ENCODE measurements around the gene PDHX. TPM values are rescaled to one million over a fixed set of nuclear protein-coding genes. Genes with fewer than 3 reads are reported as not detected.

The PDHX gene
- total RNA-seq, 1 experiment from 2014 or later = 63.0 TPM

- intact Hi-C loops (cut with micrococcal nuclease; ENCODE audit: unreplicated experiment) (no loop called here), in situ Hi-C loops (cut with HindIII; ENCODE audit: low pct_unique_long_range_greater_than_20kb, low sequenced_read_pairs) (no loop called here)
- TF ChIP-seq SIN3A (IDR thresholded peaks at IDR 0.05; ENCODE audit: borderline replicate concordance, insufficient read depth, low read depth, low read length) (no peak), TCF7L2 (IDR thresholded peaks at IDR 0.05; ENCODE audit: low read depth, low read length) (no peak), POLR2AphosphoS5 (IDR thresholded peaks at IDR 0.05; ENCODE audit: low read depth, low read length) (no peak), CTCF (IDR thresholded peaks at IDR 0.05) (no peak), REST (IDR thresholded peaks at IDR 0.05; ENCODE audit: insufficient read depth in 1 of 2, low read depth in 2 of 2, low read length in 1 of 2) (no peak)
- Histone ChIP-seq H3K4me1 (ENCODE audit: control insufficient read depth, insufficient read depth, low read length) (peaks cover 70% of the 10 kb centered on the region), H3K36me3 (ENCODE audit: control insufficient read depth, insufficient read depth, low read length) (no peaks in the 10 kb centered on the region), H3K9me3 (ENCODE audit: control insufficient read depth, insufficient read depth, low read depth, low read length) (no peaks in the 10 kb centered on the region), H3K4me3 (ENCODE audit: low read depth in 2 of 2, low read length in 2 of 2) (no peak overlapping the region), H3K27me3 (ENCODE audit: control insufficient read depth, insufficient read depth, low read length) (no peaks in the 10 kb centered on the region), H3K27ac (ENCODE audit: low read length) (peak overlapping the region; percentile 100)
- no peak for DNase-seq (ENCODE audit: low read depth, low spot score)
- ChIA-PET POLR2A (no interaction called here), CTCF (no interaction called here)
- BruUV-seq (replicated peaks) = no TSS peak
- ATAC-seq = no peak
Measured at GRCh38 chr11:35007277-35007676, 90.9 kb downstream of the PDHX start.

- Histone ChIP-seq H3K27ac (ENCODE audit: low read length) (peak overlapping the region; percentile 100), H3K27me3 (ENCODE audit: control insufficient read depth, insufficient read depth, low read length) (no peaks in the 10 kb centered on the region), H3K9me3 (ENCODE audit: control insufficient read depth, insufficient read depth, low read depth, low read length) (no peaks in the 10 kb centered on the region), H3K4me3 (ENCODE audit: low read depth in 2 of 2, low read length in 2 of 2) (peak overlapping the region in 1 of 2 experiments; percentile 2; a peak in 1 of 4 replicates), H3K4me1 (ENCODE audit: control insufficient read depth, insufficient read depth, low read length) (peaks cover 76% of the 10 kb centered on the region), H3K36me3 (ENCODE audit: control insufficient read depth, insufficient read depth, low read length) (no peaks in the 10 kb centered on the region)
- TSS peak; percentile 85 for BruUV-seq (replicated peaks)
- ATAC-seq (peak; percentile 86), DNase-seq (ENCODE audit: low read depth, low spot score) (no peak)
- in situ Hi-C loops (cut with HindIII; ENCODE audit: low pct_unique_long_range_greater_than_20kb, low sequenced_read_pairs) (no loop called here), intact Hi-C loops (cut with micrococcal nuclease; ENCODE audit: unreplicated experiment) (no loop called here)
- CTCF ChIA-PET = interaction anchor here (0.5 to 1.2 kb wide), 4 partner anchors 32 to 1308 kb away, joined by 3 read pairs; no protein-coding TSS in a partner anchor
- POLR2A ChIA-PET = interaction anchor here (0.7 to 2.3 kb wide), 11 partner anchors 31 to 141 kb away, joined by 3 to 18 read pairs (median 4); partner anchors contain the start of gene CD44
- TF ChIP-seq POLR2AphosphoS5 (IDR thresholded peaks at IDR 0.05; ENCODE audit: low read depth, low read length) = peak; percentile 17; the same call in 1 of the 2 replicates
- TF ChIP-seq CTCF (IDR thresholded peaks at IDR 0.05) = no peak
- TF ChIP-seq SIN3A (IDR thresholded peaks at IDR 0.05; ENCODE audit: borderline replicate concordance, insufficient read depth, low read depth, low read length) = no peak
- peak; percentile 80 for TF ChIP-seq TCF7L2 (IDR thresholded peaks at IDR 0.05; ENCODE audit: low read depth, low read length)
- TF ChIP-seq REST (IDR thresholded peaks at IDR 0.05; ENCODE audit: insufficient read depth in 1 of 2, low read depth in 2 of 2, low read length in 1 of 2) = no peak; a peak in 1 of 4 replicates
Measured at GRCh38 chr11:35009191-35009943, 92.9 kb downstream of the PDHX start.

All from Panc1 (cell line).